Activated CD8-positive, alpha-beta memory T cell treated with anti-CD3 and anti-CD28 coated beads, Interleukin-2, amount 50 U/mL, for 24 hours (primary cell): ENCODE results near the gene DNAH10.
"Not testable (repeated sequence)": the region's sequence is repeated elsewhere in the genome, so short reads cannot be mapped to it uniquely, and the experiment has no call there.

Experiments
- DNase-seq: peaks from one replicate; pipeline ENCODE4 v3.0.0-alpha.2; 2020; ENCODE audit errors: extremely low read depth

The DNAH10 gene

GRCh38 chr12:123934829-123935228 is 172.7 kb downstream of the DNAH10 start:
- DNase-seq: no peak

- DNase-seq: no peak
Observed at GRCh38 chr12:123935956-123936355, 173.9 kb downstream of the DNAH10 start.

DNA sequence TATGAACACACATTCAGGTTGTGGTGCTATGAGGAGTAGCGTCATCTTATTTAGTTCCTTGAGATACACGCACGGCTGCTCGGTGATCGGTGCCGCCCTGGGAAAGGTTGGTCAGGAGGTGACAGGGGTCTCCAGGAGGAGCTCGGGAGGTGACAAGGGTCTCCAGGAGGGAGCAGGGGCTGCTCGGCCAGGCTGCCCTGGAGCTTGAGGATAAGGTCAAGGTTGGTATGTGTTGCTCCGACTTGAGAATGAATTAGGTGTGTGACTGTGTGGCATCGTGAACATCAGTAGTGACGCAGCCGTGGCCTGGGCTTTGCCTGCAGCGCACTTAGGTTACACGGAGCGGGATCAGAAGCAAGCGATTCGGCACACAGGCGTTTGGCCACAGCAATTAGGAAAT is 174.4 kb downstream of the DNAH10 start:
- no peak for DNase-seq

DNA sequence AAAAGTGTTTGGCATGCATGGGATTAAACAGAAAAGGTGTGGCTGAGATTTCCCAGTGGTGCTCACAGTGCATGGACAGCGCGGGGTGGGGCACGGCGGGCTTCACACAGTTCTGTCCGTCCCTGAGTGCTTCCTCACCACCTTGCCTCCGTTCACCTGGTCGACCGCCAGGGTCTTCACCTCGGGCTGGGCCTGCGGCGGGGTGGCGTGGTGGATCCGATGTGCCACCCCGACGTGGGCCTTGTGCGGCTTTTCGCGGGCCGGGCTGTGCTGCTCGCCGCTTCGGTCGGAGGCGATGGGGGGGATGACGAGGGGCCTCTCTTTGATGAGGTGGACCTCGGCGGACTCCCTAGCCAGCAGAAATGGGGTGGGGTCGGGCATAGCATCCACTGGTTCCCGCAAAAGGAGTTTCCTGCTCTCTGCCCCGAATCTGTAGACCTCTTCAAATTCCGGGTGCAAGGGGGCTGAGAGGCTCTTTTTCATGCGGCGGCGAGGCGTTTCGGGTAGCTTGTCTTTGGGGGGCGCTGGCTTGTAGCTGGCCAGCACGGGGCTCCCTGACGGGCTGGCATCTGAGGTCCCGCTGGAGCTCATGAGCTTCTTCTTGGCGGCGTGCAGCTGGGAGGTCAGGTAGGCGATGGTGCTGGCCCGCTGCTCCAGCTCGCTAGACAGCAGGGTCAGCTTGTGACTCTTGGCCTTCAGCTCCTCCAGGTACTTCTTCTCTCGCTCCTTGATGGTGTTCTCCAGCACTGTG is 175.0 kb downstream of the DNAH10 start:
- no peak for DNase-seq

- DNase-seq: no peak
Observed at GRCh38 chr12:123937707-123938591, 175.8 kb downstream of the DNAH10 start.

DNA sequence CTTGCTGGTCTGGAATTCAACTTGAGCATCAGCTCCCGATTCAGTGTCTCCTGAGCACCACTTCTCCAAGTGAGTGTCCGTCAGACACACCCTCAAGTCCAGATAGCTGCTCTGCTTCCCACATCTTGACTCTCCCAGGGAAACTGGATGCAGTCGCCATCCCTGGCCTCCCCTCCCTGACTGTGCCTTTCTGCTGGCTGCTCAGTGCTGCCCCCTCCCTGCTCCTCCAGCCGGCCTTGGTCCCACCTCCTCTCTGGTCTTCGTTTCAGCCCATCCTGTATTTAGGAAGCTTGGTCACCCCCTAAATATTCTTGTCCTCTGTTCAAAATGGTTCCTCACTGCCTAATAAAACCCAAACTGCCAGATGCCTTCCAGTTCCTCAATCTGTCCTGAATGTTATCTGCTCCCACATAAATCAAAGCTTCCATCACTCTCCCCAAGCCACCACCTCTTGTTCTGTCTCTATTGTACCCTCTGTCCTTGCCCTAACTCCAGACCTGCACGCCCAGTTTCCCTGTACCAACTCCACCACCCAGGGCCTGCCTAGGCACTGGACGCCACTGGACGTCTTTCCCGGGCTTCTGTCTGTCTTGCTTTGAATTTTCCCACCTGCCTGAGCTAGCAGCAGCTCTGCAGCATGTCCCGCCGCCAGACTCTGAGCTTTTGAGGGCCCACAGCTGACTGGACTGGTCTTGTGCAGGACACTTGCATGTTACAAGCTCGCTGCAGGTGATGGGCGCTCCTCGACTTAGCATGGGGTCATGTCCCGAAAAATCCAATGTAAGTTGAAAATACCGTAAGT is 176.8 kb downstream of the DNAH10 start:
- DNase-seq: no peak

- no peak for DNase-seq
Observed at GRCh38 chr12:123939716-123940626, 177.9 kb downstream of the DNAH10 start.

DNA sequence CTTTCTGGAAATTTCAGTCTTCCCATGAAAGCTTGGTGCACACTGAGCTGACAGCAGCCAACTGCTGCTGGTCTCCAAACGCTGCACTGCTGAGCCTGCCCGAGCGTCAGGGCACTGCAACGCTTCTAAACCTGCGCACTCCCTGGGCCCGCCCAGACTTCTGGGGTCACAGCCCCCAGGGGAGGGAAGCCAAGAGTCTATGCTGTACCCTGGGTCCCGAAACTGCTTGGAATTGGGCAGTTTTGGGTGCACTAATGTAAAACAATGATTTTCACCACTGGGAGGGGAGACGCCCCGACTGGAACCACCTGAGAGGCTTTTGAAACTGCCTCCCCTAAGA is 178.5 kb downstream of the DNAH10 start:
- no peak for DNase-seq

- no peak for DNase-seq
Observed at GRCh38 chr12:123941000-123941399, 178.9 kb downstream of the DNAH10 start.

GRCh38 chr12:123941624-123942237 is 179.6 kb downstream of the DNAH10 start:
- DNase-seq: no peak

GRCh38 chr12:123942238-123942653 is 180.1 kb downstream of the DNAH10 start:
- no peak for DNase-seq

DNA sequence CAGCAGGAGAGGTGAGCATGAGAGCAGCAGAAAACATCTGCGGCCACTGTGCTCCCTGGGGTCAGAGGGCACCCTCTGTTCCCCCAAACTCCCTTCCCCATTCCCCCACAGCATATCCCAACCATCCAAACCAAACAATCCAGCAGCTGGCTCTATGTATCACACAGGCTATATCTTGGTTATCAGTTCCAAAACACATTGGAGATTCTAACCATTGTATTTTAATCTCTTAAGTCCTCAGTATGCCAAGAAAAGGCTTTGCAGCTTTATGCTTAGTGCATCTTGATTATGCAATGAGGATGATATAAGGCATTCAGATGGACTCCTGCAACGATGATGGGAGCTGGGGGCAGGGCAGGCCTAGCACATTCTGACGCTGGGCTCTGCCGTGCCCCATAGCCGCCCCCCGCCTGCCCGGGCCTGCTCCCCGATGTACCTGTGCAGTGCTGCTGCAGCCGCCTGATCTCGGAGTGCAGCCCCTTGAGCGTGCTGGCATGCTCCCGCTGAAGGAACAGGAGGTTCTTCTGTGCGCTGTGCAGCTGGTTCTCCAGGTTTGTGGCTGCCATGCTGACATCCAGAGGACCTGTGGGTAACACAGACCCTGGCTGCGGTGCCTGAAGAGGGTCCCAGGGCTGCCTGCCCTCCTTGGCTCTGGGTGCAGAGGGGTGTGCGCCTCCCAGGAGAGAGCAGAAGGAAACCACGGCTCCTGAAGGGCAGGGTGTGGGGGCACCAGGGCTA is 181.0 kb downstream of the DNAH10 start:
- no peak for DNase-seq

- DNase-seq: no peak
Observed at GRCh38 chr12:123943816-123944215, 181.7 kb downstream of the DNAH10 start.

DNA sequence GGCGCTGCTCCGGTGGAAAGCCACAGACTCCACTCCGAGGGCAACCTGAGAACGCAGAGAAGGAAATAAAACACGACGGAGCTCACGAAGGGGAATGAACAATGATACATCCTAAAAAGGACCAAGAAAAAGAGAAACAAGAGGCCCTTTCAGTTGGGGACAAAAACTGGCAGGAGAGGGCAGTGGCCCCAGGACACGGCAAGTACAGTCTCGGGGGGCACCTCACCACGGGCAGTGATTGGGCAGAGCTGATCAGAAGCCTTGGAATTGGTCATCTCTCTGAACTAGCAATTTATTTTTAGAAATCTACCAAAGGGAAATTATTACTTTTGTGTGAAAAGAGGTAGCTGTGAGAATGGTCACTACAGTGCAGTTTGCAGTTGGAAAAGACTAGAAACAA is 182.6 kb downstream of the DNAH10 start:
- no peak for DNase-seq

DNA sequence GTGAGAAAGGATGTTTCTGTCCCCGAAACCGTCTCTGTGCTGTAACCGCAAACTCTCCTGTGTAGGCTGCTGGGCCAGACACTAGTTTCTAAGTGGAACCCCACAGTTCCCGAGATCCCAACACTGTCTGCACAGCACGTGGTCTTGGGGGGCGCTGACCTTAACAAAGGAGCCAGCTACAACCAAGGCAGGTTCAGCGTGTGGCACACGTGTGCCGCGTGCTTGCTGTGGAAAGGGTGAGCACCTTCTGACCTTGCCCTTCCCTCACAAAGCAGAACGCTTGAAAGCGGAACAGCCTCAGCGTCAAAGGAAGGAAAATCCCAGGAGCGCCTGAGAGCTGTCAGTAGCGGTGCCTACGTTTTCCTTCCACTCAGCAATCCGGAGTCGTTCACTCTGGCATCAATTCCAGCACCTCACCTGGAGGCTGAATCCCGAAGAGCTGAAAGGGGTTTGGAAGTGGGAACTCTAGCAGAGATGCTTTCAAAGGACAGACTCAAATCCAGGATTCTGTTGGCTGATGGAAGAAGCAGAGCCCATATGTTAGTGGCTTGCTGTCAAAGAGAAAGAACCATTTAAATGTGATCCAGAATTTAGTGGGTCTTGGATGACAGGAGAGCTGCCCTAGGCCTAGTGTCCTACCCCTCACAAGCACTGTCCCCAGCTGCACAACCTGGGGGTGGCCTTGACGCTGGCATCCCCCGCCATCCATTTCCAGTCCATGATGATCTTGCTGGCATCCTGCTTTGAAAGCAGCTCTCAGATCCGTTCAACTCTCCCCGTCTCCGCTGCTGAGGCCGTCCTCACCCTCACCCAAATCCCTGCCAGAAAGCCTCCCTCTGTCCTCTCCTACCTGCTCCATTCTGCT is 183.4 kb downstream of the DNAH10 start:
- no peak for DNase-seq

GRCh38 chr12:123946152-123946515 is 184.0 kb downstream of the DNAH10 start:
- no peak for DNase-seq

DNA sequence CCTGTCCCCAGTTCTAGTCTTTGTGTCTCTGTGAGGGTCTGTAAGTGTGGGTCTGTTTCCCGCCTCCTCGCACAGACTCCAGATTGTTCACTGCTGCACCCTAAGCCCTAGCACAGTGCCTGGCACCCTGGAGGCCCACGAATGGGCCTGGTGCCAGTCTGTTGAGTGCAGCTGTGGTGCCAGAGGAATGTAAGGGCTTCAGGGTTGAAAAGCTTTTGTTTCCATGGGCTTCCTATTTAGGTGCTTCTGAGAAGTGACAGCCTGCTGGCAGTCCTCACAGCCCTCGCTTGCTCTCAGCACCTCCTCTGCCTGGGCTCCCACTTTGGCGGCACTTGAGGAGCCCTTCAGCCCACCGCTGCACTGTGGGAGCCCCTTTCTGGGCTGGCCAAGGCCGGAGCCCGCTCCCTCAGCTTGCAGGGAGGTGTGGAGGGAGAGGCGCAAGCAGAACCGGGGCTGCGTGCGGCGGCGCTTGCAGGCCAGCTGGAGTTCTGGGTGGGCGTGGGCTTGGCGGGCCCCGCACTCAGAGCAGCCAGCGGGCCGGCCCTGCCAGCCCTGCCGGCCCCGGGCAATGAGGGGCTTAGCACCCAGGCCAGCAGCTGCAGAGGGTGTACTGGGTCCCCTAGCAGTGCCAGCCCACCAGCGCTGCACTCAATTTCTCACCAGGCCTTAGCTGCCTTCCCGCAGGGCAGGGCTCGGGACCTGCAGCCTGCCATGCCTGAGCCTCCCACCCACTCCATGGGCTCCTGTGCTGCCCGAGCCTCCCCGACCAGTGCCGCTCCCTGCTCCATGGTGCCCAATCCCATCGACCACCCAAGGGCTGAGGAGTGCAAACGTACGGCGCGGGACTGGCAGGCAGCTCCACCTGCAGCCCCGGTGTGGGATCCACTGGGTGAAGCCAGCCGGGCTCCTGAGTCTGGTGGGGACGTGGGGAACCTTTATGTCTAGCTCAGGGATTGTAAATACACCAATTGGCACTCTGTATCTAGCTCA is 184.7 kb downstream of the DNAH10 start:
- not testable (repeated sequence) for DNase-seq

DNA sequence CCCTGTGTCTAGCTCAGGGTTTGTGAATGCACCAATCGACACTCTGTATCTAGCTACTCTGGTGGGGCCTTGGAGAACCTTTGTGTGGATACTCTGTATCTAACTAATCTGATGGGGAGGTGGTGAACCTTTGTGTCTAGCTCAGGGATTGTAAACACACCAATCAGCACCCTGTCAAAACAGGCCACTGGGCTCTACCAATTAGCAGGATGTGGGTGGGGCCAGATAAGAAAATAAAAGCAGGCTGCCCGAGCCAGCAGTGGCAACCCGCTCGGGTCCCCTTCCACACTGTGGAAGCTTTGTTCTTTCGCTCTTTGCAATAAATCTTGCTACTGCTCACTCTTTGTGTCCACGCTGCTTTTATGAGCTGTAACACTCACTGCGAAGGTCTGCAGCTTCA is 185.4 kb downstream of the DNAH10 start:
- DNase-seq: not testable (repeated sequence)
